Measurements from ENCODE around the gene GRIK1. TPM values are rescaled to one million over a fixed set of nuclear protein-coding genes. Genes with fewer than 3 reads are reported as not detected.

Gene GRIK1
- total and polyA plus RNA-seq, 4 donors: not detected

GRCh38 chr21:29540289-29540688 is 399.5 kb downstream of the GRIK1 start:
- ATAC-seq (ENCODE audit: low FRiP score): no peak

GRCh38 chr21:29538115-29538514 is 401.7 kb downstream of the GRIK1 start:
- intact Hi-C loops (cut with DNase I): no loop called here
- H3K9me3 ChIP-seq (ENCODE audit: control insufficient read depth, low read length): no peaks in the 10 kb centered on the region

More at GRCh38 chr21:29540289-29540688, 399.5 kb downstream of the GRIK1 start:
- Histone ChIP-seq H3K36me3 (ENCODE audit: control insufficient read depth in 1 of 2, insufficient read depth in 2 of 2, low read length in 1 of 2) (no peaks in the 10 kb centered on the region), H3K4me3 (ENCODE audit: low read length in 2 of 2) (no peak overlapping the region), H3K4me1 (ENCODE audit: control insufficient read depth in 1 of 2, insufficient read depth in 2 of 2, low read length in 2 of 2) (no peaks in the 10 kb centered on the region), H3K9me3 (ENCODE audit: control insufficient read depth, low read length) (no peaks in the 10 kb centered on the region), H3K27ac (ENCODE audit: low read depth in 1 of 2, low read length in 2 of 2) (no peak overlapping the region), H3K27me3 (ENCODE audit: control insufficient read depth in 1 of 2, insufficient read depth in 2 of 2, low read length in 1 of 2) (no peaks in the 10 kb centered on the region)
- DNase-seq: no peak
- intact Hi-C loops (cut with DNase I): no loop called here
- 91 to 92% methylated on average over 1 of the region's 1 CpG for WGBS, 2 donors

GRCh38 chr21:29534448-29534847 is 405.3 kb downstream of the GRIK1 start:
- intact Hi-C loops (cut with DNase I): no loop called here
- no peaks in the 10 kb centered on the region for H3K4me1 ChIP-seq (ENCODE audit: control insufficient read depth in 1 of 2, insufficient read depth in 2 of 2, low read length in 2 of 2)
- H3K9me3 ChIP-seq (ENCODE audit: control insufficient read depth, low read length): no peaks in the 10 kb centered on the region
- WGBS, 2 donors: 85 to 90% methylated on average over 3 of the region's 3 CpGs
- no peaks in the 10 kb centered on the region for H3K36me3 ChIP-seq (ENCODE audit: control insufficient read depth in 1 of 2, insufficient read depth in 2 of 2, low read length in 1 of 2)
- H3K4me3 ChIP-seq (ENCODE audit: low read length in 2 of 2): no peak overlapping the region
- no peak for ATAC-seq (ENCODE audit: low FRiP score)
- no peaks in the 10 kb centered on the region for H3K27me3 ChIP-seq (ENCODE audit: control insufficient read depth in 1 of 2, insufficient read depth in 2 of 2, low read length in 1 of 2)
- no peak overlapping the region for H3K27ac ChIP-seq (ENCODE audit: low read depth in 1 of 2, low read length in 2 of 2)
- no peak for DNase-seq

More at GRCh38 chr21:29538115-29538514, 401.7 kb downstream of the GRIK1 start:
- Histone ChIP-seq H3K36me3 (ENCODE audit: control insufficient read depth in 1 of 2, insufficient read depth in 2 of 2, low read length in 1 of 2) (no peaks in the 10 kb centered on the region), H3K27me3 (ENCODE audit: control insufficient read depth in 1 of 2, insufficient read depth in 2 of 2, low read length in 1 of 2) (no peaks in the 10 kb centered on the region), H3K27ac (ENCODE audit: low read depth in 1 of 2, low read length in 2 of 2) (no peak overlapping the region), H3K4me3 (ENCODE audit: low read length in 2 of 2) (no peak overlapping the region), H3K4me1 (ENCODE audit: control insufficient read depth in 1 of 2, insufficient read depth in 2 of 2, low read length in 2 of 2) (no peaks in the 10 kb centered on the region)
- ATAC-seq (ENCODE audit: low FRiP score) (no peak), DNase-seq (no peak)

GRCh38 chr21:29529139-29529538 is 410.7 kb downstream of the GRIK1 start:
- WGBS, 2 donors: 93 to 96% methylated on average over 4 of the region's 4 CpGs

GRCh38 chr21:29526545-29526944 is 413.3 kb downstream of the GRIK1 start:
- Histone ChIP-seq H3K27ac (ENCODE audit: low read depth in 1 of 2, low read length in 2 of 2) (no peak overlapping the region), H3K9me3 (ENCODE audit: control insufficient read depth, low read length) (peaks cover 2% of the 10 kb centered on the region), H3K4me3 (ENCODE audit: low read length in 2 of 2) (no peak overlapping the region), H3K36me3 (ENCODE audit: control insufficient read depth in 1 of 2, insufficient read depth in 2 of 2, low read length in 1 of 2) (no peaks in the 10 kb centered on the region), H3K27me3 (ENCODE audit: control insufficient read depth in 1 of 2, insufficient read depth in 2 of 2, low read length in 1 of 2) (no peaks in the 10 kb centered on the region), H3K4me1 (ENCODE audit: control insufficient read depth in 1 of 2, insufficient read depth in 2 of 2, low read length in 2 of 2) (no peaks in the 10 kb centered on the region)
- ATAC-seq (ENCODE audit: low FRiP score) (no peak), DNase-seq (no peak)
- intact Hi-C loops (cut with DNase I): no loop called here
- 94 to 97% methylated on average over 2 of the region's 2 CpGs for WGBS, 2 donors

More at GRCh38 chr21:29529139-29529538, 410.7 kb downstream of the GRIK1 start:
- no peaks in the 10 kb centered on the region for H3K4me1 ChIP-seq (ENCODE audit: control insufficient read depth in 1 of 2, insufficient read depth in 2 of 2, low read length in 2 of 2)
- H3K27me3 ChIP-seq (ENCODE audit: control insufficient read depth in 1 of 2, insufficient read depth in 2 of 2, low read length in 1 of 2): no peaks in the 10 kb centered on the region
- peaks cover 2% of the 10 kb centered on the region for H3K9me3 ChIP-seq (ENCODE audit: control insufficient read depth, low read length)
- no peak overlapping the region for H3K27ac ChIP-seq (ENCODE audit: low read depth in 1 of 2, low read length in 2 of 2)
- intact Hi-C loops (cut with DNase I): no loop called here
- ATAC-seq (ENCODE audit: low FRiP score) (no peak), DNase-seq (no peak)
- H3K36me3 ChIP-seq (ENCODE audit: control insufficient read depth in 1 of 2, insufficient read depth in 2 of 2, low read length in 1 of 2): no peaks in the 10 kb centered on the region
- no peak overlapping the region for H3K4me3 ChIP-seq (ENCODE audit: low read length in 2 of 2)

GRCh38 chr21:29524055-29524454 is 415.7 kb downstream of the GRIK1 start:
- no peaks in the 10 kb centered on the region for H3K4me1 ChIP-seq (ENCODE audit: control insufficient read depth in 1 of 2, insufficient read depth in 2 of 2, low read length in 2 of 2)
- H3K27ac ChIP-seq (ENCODE audit: low read depth in 1 of 2, low read length in 2 of 2): no peak overlapping the region
- ATAC-seq (ENCODE audit: low FRiP score): peak; percentile 65
- no peak for DNase-seq
- H3K9me3 ChIP-seq (ENCODE audit: control insufficient read depth, low read length): peaks cover 4% of the 10 kb centered on the region
- intact Hi-C loops (cut with DNase I): no loop called here
- no peaks in the 10 kb centered on the region for H3K27me3 ChIP-seq (ENCODE audit: control insufficient read depth in 1 of 2, insufficient read depth in 2 of 2, low read length in 1 of 2)
- no peak overlapping the region for H3K4me3 ChIP-seq (ENCODE audit: low read length in 2 of 2)
- H3K36me3 ChIP-seq (ENCODE audit: control insufficient read depth in 1 of 2, insufficient read depth in 2 of 2, low read length in 1 of 2): no peaks in the 10 kb centered on the region
- 76 to 92% methylated on average over 1 of the region's 1 CpG for WGBS, 2 donors

- ATAC-seq (ENCODE audit: low FRiP score) (peak; percentile 70), DNase-seq (no peak)
- Histone ChIP-seq H3K9me3 (ENCODE audit: control insufficient read depth, low read length) (peaks cover 4% of the 10 kb centered on the region), H3K27ac (ENCODE audit: low read depth in 1 of 2, low read length in 2 of 2) (no peak overlapping the region), H3K4me1 (ENCODE audit: control insufficient read depth in 1 of 2, insufficient read depth in 2 of 2, low read length in 2 of 2) (no peaks in the 10 kb centered on the region), H3K4me3 (ENCODE audit: low read length in 2 of 2) (no peak overlapping the region), H3K36me3 (ENCODE audit: control insufficient read depth in 1 of 2, insufficient read depth in 2 of 2, low read length in 1 of 2) (no peaks in the 10 kb centered on the region), H3K27me3 (ENCODE audit: control insufficient read depth in 1 of 2, insufficient read depth in 2 of 2, low read length in 1 of 2) (no peaks in the 10 kb centered on the region)
- intact Hi-C loops (cut with DNase I): no loop called here
- 24 to 32% methylated on average over 1 of the region's 1 CpG for WGBS, 2 donors
Observed at GRCh38 chr21:29523646-29524045, 416.1 kb downstream of the GRIK1 start.

GRCh38 chr21:29521872-29522271 is 417.9 kb downstream of the GRIK1 start:
- Histone ChIP-seq H3K4me3 (ENCODE audit: low read length in 2 of 2) (no peak overlapping the region), H3K4me1 (ENCODE audit: control insufficient read depth in 1 of 2, insufficient read depth in 2 of 2, low read length in 2 of 2) (no peaks in the 10 kb centered on the region), H3K9me3 (ENCODE audit: control insufficient read depth, low read length) (peaks cover 4% of the 10 kb centered on the region), H3K36me3 (ENCODE audit: control insufficient read depth in 1 of 2, insufficient read depth in 2 of 2, low read length in 1 of 2) (no peaks in the 10 kb centered on the region), H3K27ac (ENCODE audit: low read depth in 1 of 2, low read length in 2 of 2) (no peak overlapping the region), H3K27me3 (ENCODE audit: control insufficient read depth in 1 of 2, insufficient read depth in 2 of 2, low read length in 1 of 2) (no peaks in the 10 kb centered on the region)
- 92 to 94% methylated on average over 1 of the region's 1 CpG for WGBS, 2 donors
- no peak for DNase-seq
- intact Hi-C loops (cut with DNase I): no loop called here
- ATAC-seq (ENCODE audit: low FRiP score): no peak

GRCh38 chr21:29520171-29520570 is 419.6 kb downstream of the GRIK1 start:
- Histone ChIP-seq H3K27me3 (ENCODE audit: control insufficient read depth in 1 of 2, insufficient read depth in 2 of 2, low read length in 1 of 2) (no peaks in the 10 kb centered on the region), H3K36me3 (ENCODE audit: control insufficient read depth in 1 of 2, insufficient read depth in 2 of 2, low read length in 1 of 2) (no peaks in the 10 kb centered on the region), H3K27ac (ENCODE audit: low read depth in 1 of 2, low read length in 2 of 2) (no peak overlapping the region), H3K9me3 (ENCODE audit: control insufficient read depth, low read length) (peaks cover 1% of the 10 kb centered on the region), H3K4me3 (ENCODE audit: low read length in 2 of 2) (no peak overlapping the region), H3K4me1 (ENCODE audit: control insufficient read depth in 1 of 2, insufficient read depth in 2 of 2, low read length in 2 of 2) (no peaks in the 10 kb centered on the region)
- WGBS, 2 donors: 62 to 65% methylated on average over 3 of the region's 3 CpGs
- DNase-seq (no peak), ATAC-seq (ENCODE audit: low FRiP score) (no peak)
- intact Hi-C loops (cut with DNase I): no loop called here
